ENCODE results near the gene RAD51B. TPM values are rescaled to one million over a fixed set of nuclear protein-coding genes. Genes with fewer than 3 reads are reported as not detected.

The RAD51B gene
- total RNA-seq, 2 donors from 2014 or later: 9.3 to 12.1 TPM

- Histone ChIP-seq H3K36me3 (no peaks in the 10 kb centered on the region), H3K27ac (no peak overlapping the region), H3K27me3 (replicated peaks; ENCODE audit: insufficient read depth) (no peaks in the 10 kb centered on the region), H3K4me1 (ENCODE audit: control insufficient read depth in 1 of 2, low read depth in 2 of 2) (peaks cover 7 to 12% of the 10 kb centered on the region in 2 donors), H3K4me3 (no peak overlapping the region), H3K9me3 (no peaks in the 10 kb centered on the region)
- no peak for DNase-seq (ENCODE audit: low spot score)
- TF ChIP-seq CTCF (IDR thresholded peaks at IDR 0.05): no peak
- no peak for ATAC-seq (ENCODE audit: insufficient number of reproducible peaks, low FRiP score, low read depth)
These were observed 526.2 kb downstream of the RAD51B start for GRCh38 chr14:68345738-68346137.

DNA sequence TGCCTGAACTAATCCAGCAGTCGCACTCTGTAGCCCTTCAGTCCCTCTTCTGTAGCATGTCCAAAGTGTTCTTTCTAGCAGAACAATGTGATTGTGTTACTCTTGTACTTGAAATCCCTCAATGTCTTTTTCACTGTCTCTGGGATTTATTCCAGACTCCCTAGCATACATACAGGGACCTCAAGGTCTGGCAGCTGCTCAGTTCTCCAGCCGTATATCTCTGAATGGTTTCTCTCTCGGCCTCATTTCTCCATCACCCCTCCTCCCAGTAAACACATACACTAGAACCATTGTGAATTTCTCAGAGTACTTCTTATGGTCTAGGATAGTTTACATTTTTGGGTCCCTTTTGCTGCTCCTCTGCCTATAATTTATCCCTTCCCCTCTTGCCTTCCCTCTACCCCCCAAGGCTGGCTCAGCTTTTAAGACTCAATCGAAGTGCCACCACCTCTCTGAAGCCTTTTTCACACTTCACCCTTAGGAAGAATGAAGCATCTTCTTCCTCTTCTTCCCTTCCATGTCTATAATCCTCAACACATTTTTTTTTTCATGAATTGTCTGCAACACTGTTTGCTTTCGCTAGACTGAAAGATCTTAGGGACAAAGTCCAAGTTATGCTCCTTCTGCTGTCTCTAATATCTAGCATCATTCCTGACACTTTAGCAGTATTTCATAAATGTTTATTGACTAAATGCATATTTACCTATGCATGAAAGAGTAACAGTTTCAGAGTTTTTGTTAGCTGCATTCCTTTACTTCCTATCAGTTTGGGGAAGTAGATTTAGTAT, 527.2 kb downstream of the RAD51B start:
- Histone ChIP-seq H3K36me3 (no peaks in the 10 kb centered on the region), H3K4me3 (no peak overlapping the region), H3K9me3 (no peaks in the 10 kb centered on the region), H3K4me1 (ENCODE audit: control insufficient read depth in 1 of 2, low read depth in 2 of 2) (peaks cover 7 to 12% of the 10 kb centered on the region in 2 donors), H3K27me3 (replicated peaks; ENCODE audit: insufficient read depth) (no peaks in the 10 kb centered on the region), H3K27ac (no peak overlapping the region)
- ATAC-seq (ENCODE audit: insufficient number of reproducible peaks, low FRiP score, low read depth) (no peak), DNase-seq (ENCODE audit: low spot score) (no peak)
- no peak for TF ChIP-seq CTCF (IDR thresholded peaks at IDR 0.05)

- Histone ChIP-seq H3K4me1 (ENCODE audit: control insufficient read depth in 1 of 2, low read depth in 2 of 2) (peaks cover 7 to 12% of the 10 kb centered on the region in 2 donors), H3K36me3 (no peaks in the 10 kb centered on the region), H3K27me3 (replicated peaks; ENCODE audit: insufficient read depth) (no peaks in the 10 kb centered on the region), H3K27ac (no peak overlapping the region), H3K4me3 (no peak overlapping the region), H3K9me3 (no peaks in the 10 kb centered on the region)
- ATAC-seq (ENCODE audit: insufficient number of reproducible peaks, low FRiP score, low read depth): no peak
- DNase-seq (ENCODE audit: low spot score): no peak
- TF ChIP-seq CTCF (IDR thresholded peaks at IDR 0.05): no peak
These were observed 530.5 kb downstream of the RAD51B start for GRCh38 chr14:68349900-68350629.

DNA sequence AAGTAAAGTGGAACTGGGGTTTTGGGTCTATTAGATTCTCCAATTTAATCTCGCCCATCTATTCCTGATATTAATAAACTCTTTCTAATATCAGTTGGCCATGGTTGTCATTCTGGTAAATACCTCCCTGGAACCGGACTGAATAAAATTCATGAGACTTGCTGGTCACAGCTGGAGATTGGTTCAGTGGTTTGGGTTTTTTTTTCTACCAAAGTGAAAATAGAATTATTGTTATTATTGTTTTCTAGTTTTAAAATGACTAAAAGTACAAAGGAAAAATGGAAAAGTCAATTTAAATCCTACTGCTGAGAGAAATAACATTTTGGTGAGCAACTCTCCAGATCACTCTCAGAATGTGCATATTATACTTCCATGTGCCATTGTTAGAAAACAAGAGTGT, 535.8 kb downstream of the RAD51B start:
- ATAC-seq (ENCODE audit: insufficient number of reproducible peaks, low FRiP score, low read depth) (no peak), DNase-seq (ENCODE audit: low spot score) (no peak)
- no peak for TF ChIP-seq CTCF (IDR thresholded peaks at IDR 0.05)
- Histone ChIP-seq H3K9me3 (no peaks in the 10 kb centered on the region), H3K36me3 (no peaks in the 10 kb centered on the region), H3K4me3 (no peak overlapping the region), H3K27me3 (replicated peaks; ENCODE audit: insufficient read depth) (no peaks in the 10 kb centered on the region), H3K4me1 (ENCODE audit: control insufficient read depth in 1 of 2, low read depth in 2 of 2) (peaks cover 9 to 17% of the 10 kb centered on the region in 2 donors), H3K27ac (no peak overlapping the region)

GRCh38 chr14:68357777-68358176, 538.2 kb downstream of the RAD51B start:
- no peaks in the 10 kb centered on the region for H3K36me3 ChIP-seq
- DNase-seq (ENCODE audit: low spot score): no peak
- no peaks in the 10 kb centered on the region for H3K27me3 ChIP-seq (replicated peaks; ENCODE audit: insufficient read depth)
- TF ChIP-seq CTCF (IDR thresholded peaks at IDR 0.05): no peak
- H3K9me3 ChIP-seq: no peaks in the 10 kb centered on the region
- no peak overlapping the region for H3K27ac ChIP-seq
- H3K4me1 ChIP-seq (ENCODE audit: control insufficient read depth in 1 of 2, low read depth in 2 of 2): peaks cover 9 to 26% of the 10 kb centered on the region in 2 donors
- no peak overlapping the region for H3K4me3 ChIP-seq
- ATAC-seq (ENCODE audit: insufficient number of reproducible peaks, low FRiP score, low read depth): no peak

Measured in thoracic aorta (tissue), 2 donors.